MM.1S (cell line): Measurements from ENCODE around the gene STK10.

Experiments
- DNase-seq: peaks from one replicate; pipeline ENCODE4 v3.0.0-alpha.2; 2015
- H2AFZ ChIP-seq: fragments of 300-600 bp; sonication (generic); 2 replicates; pipeline ENCODE4 v1.6.0; 2016; ENCODE audit warnings: antibody characterized with exemption, low read length
- H3F3A ChIP-seq: fragments of 300-600 bp; sonication (generic); 2 replicates; pipeline ENCODE4 v1.6.1; 2016; ENCODE audit warnings: mild to moderate bottlenecking, antibody characterized with exemption, low read length, moderate library complexity, mixed read lengths; ENCODE audit not compliant: insufficient read depth
- H3K27ac ChIP-seq: fragments of 300-600 bp; sonication (generic); 2 replicates; pipeline ENCODE4 v1.5.1; 2016; ENCODE audit warnings: mild to moderate bottlenecking, low read length
- H3K27me3 ChIP-seq: fragments of 300-600 bp; sonication (generic); replicated peaks from 2 replicates; pipeline ENCODE4 v1.6.0; 2016; ENCODE audit warnings: low read length; ENCODE audit not compliant: insufficient read depth
- H3K36me3 ChIP-seq: fragments of 300-600 bp; sonication (generic); replicated peaks from 2 replicates; pipeline ENCODE4 v1.6.1; 2016; ENCODE audit warnings: mild to moderate bottlenecking, low read length, mixed read lengths; ENCODE audit not compliant: insufficient read depth
- H3K4me1 ChIP-seq: fragments of 300-600 bp; sonication (generic); 2 replicates; pipeline ENCODE4 v1.6.1; 2016; ENCODE audit warnings: low read length, mixed read lengths
- H3K4me2 ChIP-seq: fragments of 300-600 bp; sonication (generic); 2 replicates; pipeline ENCODE4 v1.6.0; 2016; ENCODE audit warnings: low read depth, low read length
- H3K4me3 ChIP-seq: fragments of 300-600 bp; sonication (generic); 2 replicates; pipeline ENCODE4 v1.5.1; 2016; ENCODE audit warnings: low read length, mixed read lengths
- H3K79me2 ChIP-seq: fragments of 300-600 bp; sonication (generic); 2 replicates; pipeline ENCODE4 v1.6.1; 2016; ENCODE audit warnings: mixed run types, low read length, mixed read lengths
- H3K9ac ChIP-seq: fragments of 300-600 bp; sonication (generic); 2 replicates; pipeline ENCODE4 v1.6.1; 2016; ENCODE audit warnings: low read length, mixed read lengths
- H3K9me2 ChIP-seq: fragments of 300-600 bp; sonication (generic); replicated peaks from 2 replicates; pipeline ENCODE4 v1.6.1; 2016; ENCODE audit warnings: mild to moderate bottlenecking, low read length, mixed read lengths; ENCODE audit not compliant: insufficient read depth
- H3K9me3 ChIP-seq: fragments of 300-600 bp; sonication (generic); replicated peaks from 2 replicates; pipeline ENCODE4 v1.6.1; 2016; ENCODE audit warnings: mild to moderate bottlenecking, low read length, mixed read lengths; ENCODE audit not compliant: insufficient read depth
- H4K20me1 ChIP-seq: fragments of 300-600 bp; sonication (generic); 2 replicates; pipeline ENCODE4 v1.6.1; 2016; ENCODE audit warnings: mild to moderate bottlenecking, low read length, moderate library complexity, mixed read lengths; ENCODE audit not compliant: insufficient read depth
- CTCF ChIP-seq: fragments of 300-600 bp; sonication (generic); IDR thresholded peaks from 2 replicates; pipeline ENCODE4 v1.5.1; 2016; ENCODE audit warnings: antibody characterized with exemption, low read length, mixed read lengths
- EZH2 ChIP-seq: fragments of 300-600 bp; sonication (generic); optimal IDR thresholded peaks from 2 replicates; pipeline ENCODE3; 2017; ENCODE audit warnings: low read depth, mild to moderate bottlenecking, antibody characterized with exemption, low read length, mixed read lengths
- EZH2phosphoT487 ChIP-seq: fragments of 300-600 bp; sonication (generic); IDR thresholded peaks from 2 replicates; pipeline ENCODE4 v1.6.1; 2018; ENCODE audit warnings: antibody characterized with exemption, low read length

STK10 gene

GRCh38 chr5:172044631-172045314 lies 143.3 kb downstream of the STK10 start:
- H3K79me2 ChIP-seq = no peaks in the 10 kb centered on the region
- no peaks in the 10 kb centered on the region; the same call in 1 of the 2 replicates for H3K36me3 ChIP-seq
- H3K9me3 ChIP-seq = no peaks in the 10 kb centered on the region
- H3K9me2 ChIP-seq = no peaks in the 10 kb centered on the region
- no peaks in the 10 kb centered on the region for H3F3A ChIP-seq
- H3K27ac ChIP-seq = no peak overlapping the region
- H3K4me2 ChIP-seq = no peak overlapping the region
- H3K9ac ChIP-seq = no peak overlapping the region
- TF ChIP-seq EZH2 = no peak
- no peak for TF ChIP-seq EZH2phosphoT487
- TF ChIP-seq CTCF = no peak
- no peaks in the 10 kb centered on the region for H4K20me1 ChIP-seq
- no peaks in the 10 kb centered on the region for H3K4me1 ChIP-seq
- no peak for DNase-seq
- no peak overlapping the region for H3K4me3 ChIP-seq
- H2AFZ ChIP-seq = no peak overlapping the region
- no peaks in the 10 kb centered on the region for H3K27me3 ChIP-seq

DNA sequence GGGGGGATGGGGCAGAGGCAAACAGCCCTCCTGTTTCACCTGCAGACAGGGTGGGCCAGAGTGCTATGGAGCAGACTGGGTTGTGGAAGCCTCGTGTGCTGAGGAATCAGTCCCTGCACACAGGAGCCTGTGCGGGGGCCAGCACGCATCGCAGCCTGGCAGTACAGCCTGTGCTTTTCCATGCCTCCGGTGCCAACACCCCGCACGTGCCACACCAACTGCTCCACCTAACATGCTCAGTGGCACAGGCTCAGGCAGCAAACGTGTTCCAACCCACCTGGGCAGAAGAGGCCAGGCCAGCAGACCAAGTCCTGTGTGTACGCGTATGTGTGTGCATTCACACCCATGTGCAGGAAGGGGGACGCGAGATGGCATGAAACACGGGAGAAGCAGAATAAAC lies 144.2 kb downstream of the STK10 start:
- H3K4me3 ChIP-seq = no peak overlapping the region
- H3F3A ChIP-seq = no peaks in the 10 kb centered on the region
- TF ChIP-seq CTCF (no peak), EZH2phosphoT487 (no peak)
- no peaks in the 10 kb centered on the region for H3K4me1 ChIP-seq
- H3K4me2 ChIP-seq = no peak overlapping the region
- H2AFZ ChIP-seq = no peak overlapping the region
- DNase-seq = no peak
- H3K79me2 ChIP-seq = no peaks in the 10 kb centered on the region
- H3K9me2 ChIP-seq = no peaks in the 10 kb centered on the region
- no peaks in the 10 kb centered on the region for H3K27me3 ChIP-seq
- no peaks in the 10 kb centered on the region; the same call in 1 of the 2 replicates for H3K36me3 ChIP-seq
- H3K9me3 ChIP-seq = no peaks in the 10 kb centered on the region
- H3K27ac ChIP-seq = no peak overlapping the region
- H3K9ac ChIP-seq = no peak overlapping the region
- no peaks in the 10 kb centered on the region for H4K20me1 ChIP-seq

DNA sequence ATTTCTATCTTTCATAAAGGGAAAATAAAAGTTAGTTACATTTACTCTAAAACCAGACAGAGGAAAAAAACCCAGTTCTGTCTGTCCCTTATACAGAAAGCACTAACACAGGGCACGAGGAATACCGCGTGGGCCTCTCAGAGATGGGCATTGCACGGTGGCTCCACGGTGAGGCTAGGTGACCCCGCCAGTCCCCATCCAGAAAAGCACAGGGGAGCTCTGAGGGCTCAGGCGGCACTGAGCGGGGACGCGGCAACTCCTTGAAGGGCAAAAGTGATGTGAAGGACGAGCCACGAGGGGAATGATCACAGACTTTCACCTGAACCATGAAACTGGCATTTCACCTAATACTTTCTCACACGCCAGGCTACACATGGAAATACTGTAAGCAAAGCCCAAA lies 145.8 kb downstream of the STK10 start:
- Histone ChIP-seq H3K27me3 (no peaks in the 10 kb centered on the region), H3K4me1 (no peaks in the 10 kb centered on the region), H3K9ac (no peak overlapping the region), H2AFZ (no peak overlapping the region), H3K27ac (no peak overlapping the region), H3K36me3 (no peaks in the 10 kb centered on the region; the same call in 1 of the 2 replicates), H3K4me2 (no peak overlapping the region), H3K79me2 (no peaks in the 10 kb centered on the region), H3F3A (no peaks in the 10 kb centered on the region), H3K9me3 (no peaks in the 10 kb centered on the region), H3K4me3 (no peak overlapping the region), H3K9me2 (no peaks in the 10 kb centered on the region), H4K20me1 (no peaks in the 10 kb centered on the region)
- no peak for DNase-seq
- no peak for TF ChIP-seq EZH2
- no peak for TF ChIP-seq CTCF
- TF ChIP-seq EZH2phosphoT487 = no peak
